Hepatic stellate cell (primary cell): Measurements from ENCODE around the gene AGFG2.
A peak's percentile ranks its signal among the peaks of the same experiment; 100 is the strongest.

Experiments
- DNase-seq: peaks from one replicate; pipeline ENCODE4 v3.0.0; 2011; ENCODE audit warnings: low spot score

AGFG2 gene

GRCh38 chr7:100572281-100572948 lies 33.4 kb downstream of the AGFG2 start:
- DNase-seq = no peak

DNA sequence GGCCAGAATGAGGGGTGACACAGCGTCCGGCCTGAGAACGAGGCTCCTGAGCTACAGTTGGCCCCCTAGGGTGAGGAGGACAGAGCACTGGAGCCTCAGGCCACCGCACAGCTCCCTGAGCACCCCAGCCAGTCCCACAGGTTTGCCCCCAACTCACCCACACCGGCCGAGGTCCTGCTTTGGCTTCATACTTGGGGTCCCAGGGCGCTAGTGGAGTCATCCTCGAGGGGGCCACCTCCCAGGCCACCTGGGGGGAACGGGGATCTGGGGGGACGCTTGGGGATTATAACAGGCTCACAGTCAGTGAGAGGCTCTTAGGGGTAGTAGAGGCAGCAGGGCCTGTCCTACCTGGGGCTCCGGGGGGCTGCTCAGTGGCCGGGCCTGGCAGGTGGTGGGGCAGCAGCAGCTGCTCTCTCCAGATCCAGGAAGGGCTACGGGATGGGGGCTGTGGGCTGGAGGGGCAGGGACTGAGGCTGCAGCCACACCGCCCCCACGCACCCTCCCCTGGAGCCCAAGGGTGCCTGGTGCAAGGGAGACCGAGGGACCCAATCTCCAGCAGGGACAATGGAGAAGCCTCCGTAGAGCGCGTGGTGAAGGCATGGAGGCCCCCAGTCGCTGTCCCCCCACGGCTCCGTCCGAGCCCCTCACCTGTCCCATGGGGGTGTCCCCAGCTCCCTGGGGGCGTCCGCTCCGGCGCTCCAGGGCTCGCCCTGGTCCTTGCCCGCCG lies 34.1 kb downstream of the AGFG2 start:
- DNase-seq = no peak

- DNase-seq = no peak
Observed at GRCh38 chr7:100573691-100574361, 34.8 kb downstream of the AGFG2 start, which contains the start of gene SAP25. Gene SAP25 (minus strand): TSS chr7:100573900. CDS start chr7:100573742, 158 bp downstream.

GRCh38 chr7:100574362-100575205 lies 35.6 kb downstream of the AGFG2 start:
- DNase-seq = no peak

DNA sequence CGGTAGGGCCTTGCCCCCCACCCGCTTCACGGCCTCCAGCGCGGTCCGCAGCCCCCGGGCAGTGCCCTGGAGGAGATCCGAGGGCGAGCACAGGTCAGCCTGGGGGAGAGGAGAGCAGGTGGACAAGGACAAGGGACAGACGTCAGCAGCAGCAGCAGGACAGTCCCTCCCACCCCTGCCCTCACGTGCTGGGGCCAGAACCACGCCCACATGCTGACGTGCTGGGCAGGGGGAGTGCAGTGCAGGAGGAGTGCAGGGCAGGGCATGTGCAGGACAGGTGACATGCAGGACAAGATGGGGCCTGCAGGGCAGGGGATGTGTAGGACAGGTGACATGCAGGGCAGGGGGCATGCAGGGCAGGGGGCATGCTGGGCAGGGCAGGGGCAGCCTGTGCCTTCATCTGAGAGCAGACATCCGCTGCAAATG lies 36.2 kb downstream of the AGFG2 start:
- no peak for DNase-seq

DNA sequence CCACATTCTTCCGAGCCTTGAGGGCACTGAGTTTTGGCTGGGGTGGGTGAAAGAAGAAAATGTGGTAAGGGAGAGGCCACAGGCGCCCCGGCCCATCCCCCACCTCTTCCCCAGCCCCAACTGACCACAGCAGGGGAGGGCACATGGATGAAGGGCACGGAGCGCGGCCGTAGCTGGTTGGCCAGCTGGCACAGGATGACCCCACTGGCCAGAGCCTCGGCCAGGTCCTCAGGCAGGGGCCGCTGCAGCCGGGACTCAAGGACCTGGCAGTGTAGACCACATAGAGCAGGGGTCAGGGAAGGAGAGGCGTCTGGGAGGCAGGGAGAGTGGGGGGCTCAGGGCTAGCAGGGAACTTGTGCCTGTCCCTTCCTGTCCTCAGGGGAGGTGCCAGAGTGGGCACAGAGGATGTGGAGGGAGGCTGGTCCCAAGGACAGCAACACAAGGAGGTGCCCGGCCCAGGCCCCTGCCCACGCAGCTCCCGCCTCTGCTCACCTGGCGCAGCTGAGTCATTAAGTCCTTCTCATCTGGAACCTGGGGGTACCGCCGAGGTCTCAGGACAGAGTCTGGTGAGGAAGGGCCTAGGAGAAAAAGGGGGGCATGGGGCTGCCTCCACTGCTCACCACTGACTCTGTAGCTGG lies 36.9 kb downstream of the AGFG2 start:
- no peak for DNase-seq

GRCh38 chr7:100576384-100576993 lies 37.5 kb downstream of the AGFG2 start:
- no peak for DNase-seq

DNA sequence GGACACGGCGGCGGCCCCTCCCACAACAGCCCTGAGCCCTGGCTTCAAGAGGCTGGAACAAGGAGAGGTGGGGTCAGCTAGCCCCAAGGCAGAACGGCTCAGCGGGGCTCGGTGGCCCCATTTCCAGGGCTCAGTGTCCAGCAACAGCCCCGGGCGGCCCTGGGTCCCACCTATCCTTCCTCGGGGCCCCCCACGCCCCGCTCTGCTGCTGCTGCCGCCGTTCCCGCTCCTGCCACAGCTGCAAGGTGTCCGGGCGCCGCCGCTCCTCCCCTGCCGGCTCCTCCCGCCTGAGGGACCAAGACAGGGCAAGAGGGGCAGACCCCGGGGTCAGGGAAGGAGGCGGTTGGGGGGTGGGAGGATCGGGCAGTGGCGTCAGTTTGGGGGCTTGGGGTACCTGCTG lies 38.1 kb downstream of the AGFG2 start:
- DNase-seq = no peak

- no peak for DNase-seq
Observed at GRCh38 chr7:100577507-100577906, 38.5 kb downstream of the AGFG2 start.

DNA sequence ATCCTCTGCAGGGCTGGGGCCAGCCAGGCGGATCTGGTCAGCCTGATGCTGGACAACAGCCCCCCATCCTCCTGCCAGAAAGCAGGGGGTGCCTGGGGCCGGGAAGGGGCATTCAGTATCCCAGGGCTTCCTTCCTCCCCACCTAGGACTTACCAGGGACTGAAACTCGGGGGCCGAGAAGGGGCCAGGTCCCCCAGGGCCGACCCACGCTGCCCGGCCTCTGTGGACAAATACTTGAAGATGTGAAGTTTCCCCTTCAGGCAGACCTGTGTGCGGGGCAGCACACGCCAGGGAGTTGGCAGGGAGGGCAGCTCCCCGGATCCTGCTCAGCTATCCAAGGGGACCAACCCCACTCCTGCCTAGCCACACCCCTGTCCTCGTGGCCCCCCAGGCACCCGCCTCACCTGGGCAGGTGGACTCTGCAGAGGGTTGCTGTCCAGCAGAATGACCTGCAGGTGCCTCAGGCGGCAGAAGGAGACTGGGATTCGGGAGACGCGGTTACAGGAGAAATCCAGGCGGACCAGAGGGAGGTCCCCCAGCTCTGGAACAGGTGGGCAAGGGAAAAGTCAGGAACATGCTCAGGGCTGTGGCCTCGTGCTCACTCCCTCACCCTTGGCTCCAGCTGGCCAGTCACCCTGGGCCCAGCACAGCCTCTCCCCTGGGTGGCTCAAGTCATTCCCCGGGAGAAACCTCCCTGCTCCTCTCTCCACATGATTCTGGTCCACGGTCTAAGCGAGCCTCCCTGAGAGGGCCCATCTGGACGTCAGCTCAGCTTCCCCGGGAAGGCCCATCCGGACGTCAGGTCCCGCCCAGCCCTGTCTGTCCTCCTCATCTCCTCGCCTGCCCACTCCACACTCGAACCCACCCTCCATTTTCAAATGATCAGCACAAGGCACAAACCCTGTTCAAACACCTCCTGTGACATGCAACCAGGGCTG lies 39.5 kb downstream of the AGFG2 start:
- no peak for DNase-seq

- DNase-seq = no peak
Observed at GRCh38 chr7:100580466-100581283, 41.7 kb downstream of the AGFG2 start.

DNA sequence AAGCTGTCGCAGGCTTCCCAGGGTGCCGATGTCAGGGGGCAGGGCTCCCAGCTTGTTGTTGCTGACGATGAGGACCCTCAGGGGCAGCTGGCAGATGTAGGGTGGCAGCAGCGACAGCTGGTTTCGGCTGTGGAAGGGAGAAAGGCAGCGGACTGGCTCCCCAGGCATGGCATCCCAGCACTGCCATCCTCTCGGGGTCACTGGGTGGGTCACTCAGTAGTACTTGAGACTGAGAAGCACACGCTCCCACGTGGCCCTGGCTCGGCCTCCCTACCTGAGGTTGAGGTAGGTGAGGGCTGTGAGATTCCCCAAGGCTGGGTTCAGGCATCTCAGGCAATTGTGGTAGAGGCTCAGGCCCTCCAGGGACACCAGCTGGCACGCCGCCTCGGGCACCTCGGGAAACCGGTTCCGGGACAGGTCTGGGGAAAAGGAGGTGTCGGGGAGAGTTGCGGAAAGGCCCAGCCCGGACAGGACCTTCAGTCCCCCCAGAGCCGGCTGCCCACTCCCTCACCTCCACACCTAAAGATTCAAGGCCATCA lies 43.1 kb downstream of the AGFG2 start:
- DNase-seq = no peak

DNA sequence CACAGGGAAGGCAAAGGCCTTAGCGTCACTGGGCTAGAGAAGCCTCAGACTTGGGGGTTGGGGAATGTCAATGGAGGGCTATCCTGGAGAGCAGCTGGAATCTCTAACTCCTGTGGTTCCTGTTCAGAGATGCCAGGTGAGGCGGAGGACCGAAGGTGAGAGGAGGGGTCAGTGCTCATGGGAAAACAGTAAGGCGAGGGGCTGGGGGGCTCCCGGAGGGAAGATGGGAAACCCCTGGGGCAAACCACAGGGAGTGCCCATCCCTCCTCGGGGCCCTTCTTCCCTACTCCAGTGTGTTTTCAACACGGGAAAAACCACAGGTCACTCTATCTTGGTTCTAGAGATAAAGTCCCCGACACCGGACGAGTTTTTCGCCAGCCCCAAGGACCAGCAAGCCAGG lies 43.6 kb downstream of the AGFG2 start:
- DNase-seq = no peak

DNA sequence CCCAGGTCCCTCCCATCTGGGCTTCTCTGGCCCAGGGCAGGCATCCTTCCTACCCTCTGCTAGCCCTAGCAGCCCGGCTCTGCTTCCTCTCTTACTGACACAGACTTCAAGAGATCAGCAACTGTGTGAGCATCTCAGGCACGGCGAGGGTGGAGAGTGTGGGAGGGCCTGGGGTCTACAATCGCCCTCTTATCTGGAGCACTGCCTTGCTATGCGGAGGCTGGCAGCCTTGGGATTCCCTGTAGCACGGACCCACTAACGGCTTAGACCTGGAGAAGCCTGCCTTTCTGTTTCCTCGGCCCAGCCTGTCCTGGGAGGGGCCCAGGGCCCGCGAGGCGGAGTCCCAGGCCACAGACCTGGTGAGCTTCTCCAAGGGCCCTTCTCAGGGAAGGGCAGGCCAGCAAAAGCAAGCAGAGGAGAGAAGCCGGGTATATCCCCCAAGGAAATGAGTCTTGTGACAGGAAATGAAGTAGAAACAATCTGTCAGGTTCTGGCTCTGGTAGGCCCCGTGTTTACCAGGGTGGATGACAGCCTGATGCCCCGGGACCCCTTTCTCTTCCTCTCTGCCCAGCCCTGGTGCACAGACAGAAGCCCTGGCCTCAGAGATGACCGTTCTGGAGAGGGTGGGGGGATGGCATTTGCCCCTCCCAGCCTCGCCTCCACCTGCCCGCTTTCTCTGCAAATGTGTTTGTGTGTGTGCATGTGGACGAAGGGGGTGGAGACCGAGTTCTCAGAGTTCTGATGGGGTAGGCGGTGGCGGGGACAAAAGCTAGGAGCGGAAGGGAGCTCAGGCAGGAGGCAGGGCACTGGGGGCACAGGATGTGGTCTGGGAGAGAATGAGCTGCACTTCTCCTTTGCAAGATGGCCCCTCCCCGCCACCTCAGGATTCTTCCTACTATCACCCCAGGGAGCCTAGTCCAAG lies 44.4 kb downstream of the AGFG2 start:
- DNase-seq = peak; percentile 75

GRCh38 chr7:100584054-100584682 lies 45.2 kb downstream of the AGFG2 start:
- peak; percentile 64 for DNase-seq

DNA sequence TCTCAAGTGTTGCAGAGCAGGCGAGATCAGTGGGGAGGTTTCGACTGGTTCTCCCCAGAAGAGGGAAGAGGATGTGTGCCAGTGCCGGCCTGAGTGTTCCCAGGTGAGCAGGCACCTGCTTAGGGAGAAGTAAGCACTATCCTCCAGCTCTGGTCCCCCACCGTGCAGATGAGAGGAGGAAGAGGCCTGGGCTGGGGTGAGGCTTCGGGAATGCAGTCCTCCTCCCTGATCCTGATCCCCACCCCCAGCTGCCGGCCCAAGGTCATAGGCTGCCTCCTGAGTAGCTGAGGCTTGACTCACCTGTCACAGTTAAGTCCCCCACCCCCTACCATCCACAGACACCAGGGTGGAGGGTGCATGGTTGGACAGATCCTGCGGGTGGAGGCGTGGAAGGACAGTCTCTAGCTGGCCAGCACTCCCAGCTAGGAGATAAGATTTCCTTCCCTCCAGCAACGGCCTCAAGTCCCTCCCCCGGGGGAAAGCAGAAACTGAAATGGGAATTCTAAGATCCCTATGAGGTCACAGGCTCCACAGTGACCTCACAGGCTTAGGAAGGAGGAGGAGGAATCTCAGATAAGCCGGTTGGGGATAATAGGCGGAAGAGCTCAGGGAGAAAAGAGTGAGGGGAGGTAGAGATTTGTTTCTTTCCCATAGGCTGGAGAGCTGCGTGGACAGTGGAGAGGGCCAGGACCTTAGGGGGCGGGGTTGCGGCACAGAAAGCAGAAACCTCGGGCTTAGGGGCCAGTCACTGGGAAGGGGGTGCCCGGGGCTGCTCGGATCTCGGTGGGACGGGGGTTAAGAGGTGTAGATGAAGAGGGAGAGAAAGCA lies 45.9 kb downstream of the AGFG2 start:
- DNase-seq = peak; percentile 85
